ENCODE measurements around the gene ZNF329. TPM values are rescaled to one million over a fixed set of nuclear protein-coding genes. Genes with fewer than 3 reads are reported as not detected.

Gene ZNF329
- total and polyA plus RNA-seq, 2 of the 13 experiments (the other 11 are each of a cell fraction or from before 2014, with no cell fraction given) = 3.8 to 9.6 TPM

DNA sequence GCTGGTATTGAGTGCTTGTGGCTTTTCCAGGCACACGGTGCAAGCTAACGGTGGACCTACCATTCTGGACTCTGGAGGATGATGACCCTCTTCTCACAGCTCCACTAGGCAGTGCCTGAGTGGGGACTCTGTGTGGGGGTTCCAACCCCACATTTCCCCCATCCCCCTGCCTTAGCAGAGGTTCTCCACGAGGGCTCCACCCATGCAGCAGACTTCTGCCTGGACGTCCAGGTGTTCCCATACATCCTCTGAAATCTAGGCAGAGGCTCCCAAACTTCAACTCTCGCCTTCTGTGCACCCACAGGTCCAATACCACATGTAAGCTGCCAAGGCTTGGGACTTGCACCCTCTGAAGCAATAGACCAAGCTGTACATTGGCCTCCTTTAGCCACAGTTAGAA lies 27.2 kb downstream of the ZNF329 start:
- Histone ChIP-seq H3K4me3 (replicated peaks in 1 of 3; ENCODE audit: insufficient read depth in 1 of 3, low read depth in 2 of 3, low read length in 3 of 3) (no peak overlapping the region), H3K9me3 (ENCODE audit: low read length) (peaks cover 95% of the 10 kb centered on the region), H4K20me1 (ENCODE audit: insufficient read depth, low read length) (no peaks in the 10 kb centered on the region), H3K9ac (ENCODE audit: insufficient read depth, low read depth, low read length) (no peak overlapping the region), H2AFZ (ENCODE audit: low read length) (no peak overlapping the region), H3K79me2 (ENCODE audit: insufficient read depth, low read length) (no peaks in the 10 kb centered on the region), H3K4me1 (ENCODE audit: insufficient read depth, low read length) (no peaks in the 10 kb centered on the region), H3K27ac (ENCODE audit: extremely low read length, insufficient read depth, low read length) (no peak overlapping the region), H3K36me3 (replicated peaks in 1 of 2; ENCODE audit: control insufficient read depth in 1 of 2, insufficient read depth in 2 of 2, low read length in 2 of 2) (peaks cover 4 to 11% of the 10 kb centered on the region in 2 experiments; a peak in 3 of 5 replicates), H3K4me2 (ENCODE audit: low read depth, low read length) (no peak overlapping the region), H3K27me3 (ENCODE audit: control insufficient read depth in 1 of 2, insufficient read depth in 2 of 2, low read length in 2 of 2) (no peaks in the 10 kb centered on the region)
- ChIA-PET CTCF (ENCODE audit: low intra/inter-chr PET ratio, low total read pairs) (no interaction called here), POLR2A (no interaction called here)
- ATAC-seq (no peak), FAIRE-seq (no peak), DNase-seq (ENCODE audit: low spot score) (no peak)
- in situ Hi-C loops (cut with HindIII; ENCODE audit: extremely low pct_ligation_motif_present, low pct_unique_long_range_greater_than_20kb) = no loop called here
- no TSS peak for BruUV-seq (replicated peaks)
- intact Hi-C loops (cut with micrococcal nuclease; ENCODE audit: unreplicated experiment) = no loop called here
- 0% methylated on average over 2 of the region's 5 CpGs for WGBS (ENCODE audit: low lambda C conversion rate)
- TF ChIP-seq KDM6A (CRISPR knock-in tag; IDR thresholded peaks at IDR 0.05; ENCODE audit: low read depth) = no peak
- no peak for TF ChIP-seq ZIK1 (CRISPR knock-in tag; IDR thresholded peaks at IDR 0.05; ENCODE audit: borderline replicate concordance, low read depth)
- TF ChIP-seq ZNF30 (CRISPR knock-in tag; IDR thresholded peaks at IDR 0.05) = no peak
- TF ChIP-seq, protein P1, sequence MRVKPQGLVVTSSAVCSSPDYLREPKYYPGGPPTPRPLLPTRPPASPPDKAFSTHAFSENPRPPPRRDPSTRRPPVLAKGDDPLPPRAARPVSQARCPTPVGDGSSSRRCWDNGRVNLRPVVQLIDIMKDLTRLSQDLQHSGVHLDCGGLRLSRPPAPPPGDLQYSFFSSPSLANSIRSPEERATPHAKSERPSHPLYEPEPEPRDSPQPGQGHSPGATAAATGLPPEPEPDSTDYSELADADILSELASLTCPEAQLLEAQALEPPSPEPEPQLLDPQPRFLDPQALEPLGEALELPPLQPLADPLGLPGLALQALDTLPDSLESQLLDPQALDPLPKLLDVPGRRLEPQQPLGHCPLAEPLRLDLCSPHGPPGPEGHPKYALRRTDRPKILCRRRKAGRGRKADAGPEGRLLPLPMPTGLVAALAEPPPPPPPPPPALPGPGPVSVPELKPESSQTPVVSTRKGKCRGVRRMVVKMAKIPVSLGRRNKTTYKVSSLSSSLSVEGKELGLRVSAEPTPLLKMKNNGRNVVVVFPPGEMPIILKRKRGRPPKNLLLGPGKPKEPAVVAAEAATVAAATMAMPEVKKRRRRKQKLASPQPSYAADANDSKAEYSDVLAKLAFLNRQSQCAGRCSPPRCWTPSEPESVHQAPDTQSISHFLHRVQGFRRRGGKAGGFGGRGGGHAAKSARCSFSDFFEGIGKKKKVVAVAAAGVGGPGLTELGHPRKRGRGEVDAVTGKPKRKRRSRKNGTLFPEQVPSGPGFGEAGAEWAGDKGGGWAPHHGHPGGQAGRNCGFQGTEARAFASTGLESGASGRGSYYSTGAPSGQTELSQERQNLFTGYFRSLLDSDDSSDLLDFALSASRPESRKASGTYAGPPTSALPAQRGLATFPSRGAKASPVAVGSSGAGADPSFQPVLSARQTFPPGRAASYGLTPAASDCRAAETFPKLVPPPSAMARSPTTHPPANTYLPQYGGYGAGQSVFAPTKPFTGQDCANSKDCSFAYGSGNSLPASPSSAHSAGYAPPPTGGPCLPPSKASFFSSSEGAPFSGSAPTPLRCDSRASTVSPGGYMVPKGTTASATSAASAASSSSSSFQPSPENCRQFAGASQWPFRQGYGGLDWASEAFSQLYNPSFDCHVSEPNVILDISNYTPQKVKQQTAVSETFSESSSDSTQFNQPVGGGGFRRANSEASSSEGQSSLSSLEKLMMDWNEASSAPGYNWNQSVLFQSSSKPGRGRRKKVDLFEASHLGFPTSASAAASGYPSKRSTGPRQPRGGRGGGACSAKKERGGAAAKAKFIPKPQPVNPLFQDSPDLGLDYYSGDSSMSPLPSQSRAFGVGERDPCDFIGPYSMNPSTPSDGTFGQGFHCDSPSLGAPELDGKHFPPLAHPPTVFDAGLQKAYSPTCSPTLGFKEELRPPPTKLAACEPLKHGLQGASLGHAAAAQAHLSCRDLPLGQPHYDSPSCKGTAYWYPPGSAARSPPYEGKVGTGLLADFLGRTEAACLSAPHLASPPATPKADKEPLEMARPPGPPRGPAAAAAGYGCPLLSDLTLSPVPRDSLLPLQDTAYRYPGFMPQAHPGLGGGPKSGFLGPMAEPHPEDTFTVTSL (CRISPR knock-in tag; IDR thresholded peaks at IDR 0.05; ENCODE audit: borderline replicate concordance) = no peak
- no peak for TF ChIP-seq CEBPG (CRISPR knock-in tag; IDR thresholded peaks at IDR 0.05)
- TF ChIP-seq, protein P2, sequence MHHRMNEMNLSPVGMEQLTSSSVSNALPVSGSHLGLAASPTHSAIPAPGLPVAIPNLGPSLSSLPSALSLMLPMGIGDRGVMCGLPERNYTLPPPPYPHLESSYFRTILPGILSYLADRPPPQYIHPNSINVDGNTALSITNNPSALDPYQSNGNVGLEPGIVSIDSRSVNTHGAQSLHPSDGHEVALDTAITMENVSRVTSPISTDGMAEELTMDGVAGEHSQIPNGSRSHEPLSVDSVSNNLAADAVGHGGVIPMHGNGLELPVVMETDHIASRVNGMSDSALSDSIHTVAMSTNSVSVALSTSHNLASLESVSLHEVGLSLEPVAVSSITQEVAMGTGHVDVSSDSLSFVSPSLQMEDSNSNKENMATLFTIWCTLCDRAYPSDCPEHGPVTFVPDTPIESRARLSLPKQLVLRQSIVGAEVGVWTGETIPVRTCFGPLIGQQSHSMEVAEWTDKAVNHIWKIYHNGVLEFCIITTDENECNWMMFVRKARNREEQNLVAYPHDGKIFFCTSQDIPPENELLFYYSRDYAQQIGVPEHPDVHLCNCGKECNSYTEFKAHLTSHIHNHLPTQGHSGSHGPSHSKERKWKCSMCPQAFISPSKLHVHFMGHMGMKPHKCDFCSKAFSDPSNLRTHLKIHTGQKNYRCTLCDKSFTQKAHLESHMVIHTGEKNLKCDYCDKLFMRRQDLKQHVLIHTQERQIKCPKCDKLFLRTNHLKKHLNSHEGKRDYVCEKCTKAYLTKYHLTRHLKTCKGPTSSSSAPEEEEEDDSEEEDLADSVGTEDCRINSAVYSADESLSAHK (CRISPR knock-in tag; IDR thresholded peaks at IDR 0.05; ENCODE audit: borderline replicate concordance) = no peak
- TF ChIP-seq ZNF572 (CRISPR knock-in tag; IDR thresholded peaks at IDR 0.05) = no peak
- no peak for TF ChIP-seq SSRP1 (CRISPR knock-in tag; IDR thresholded peaks at IDR 0.05)
- TF ChIP-seq JUND (CRISPR knock-in tag; IDR thresholded peaks at IDR 0.05) = no peak
- no peak for TF ChIP-seq SPEN (CRISPR knock-in tag; IDR thresholded peaks at IDR 0.05; ENCODE audit: low read depth)
- TF ChIP-seq, protein P3, sequence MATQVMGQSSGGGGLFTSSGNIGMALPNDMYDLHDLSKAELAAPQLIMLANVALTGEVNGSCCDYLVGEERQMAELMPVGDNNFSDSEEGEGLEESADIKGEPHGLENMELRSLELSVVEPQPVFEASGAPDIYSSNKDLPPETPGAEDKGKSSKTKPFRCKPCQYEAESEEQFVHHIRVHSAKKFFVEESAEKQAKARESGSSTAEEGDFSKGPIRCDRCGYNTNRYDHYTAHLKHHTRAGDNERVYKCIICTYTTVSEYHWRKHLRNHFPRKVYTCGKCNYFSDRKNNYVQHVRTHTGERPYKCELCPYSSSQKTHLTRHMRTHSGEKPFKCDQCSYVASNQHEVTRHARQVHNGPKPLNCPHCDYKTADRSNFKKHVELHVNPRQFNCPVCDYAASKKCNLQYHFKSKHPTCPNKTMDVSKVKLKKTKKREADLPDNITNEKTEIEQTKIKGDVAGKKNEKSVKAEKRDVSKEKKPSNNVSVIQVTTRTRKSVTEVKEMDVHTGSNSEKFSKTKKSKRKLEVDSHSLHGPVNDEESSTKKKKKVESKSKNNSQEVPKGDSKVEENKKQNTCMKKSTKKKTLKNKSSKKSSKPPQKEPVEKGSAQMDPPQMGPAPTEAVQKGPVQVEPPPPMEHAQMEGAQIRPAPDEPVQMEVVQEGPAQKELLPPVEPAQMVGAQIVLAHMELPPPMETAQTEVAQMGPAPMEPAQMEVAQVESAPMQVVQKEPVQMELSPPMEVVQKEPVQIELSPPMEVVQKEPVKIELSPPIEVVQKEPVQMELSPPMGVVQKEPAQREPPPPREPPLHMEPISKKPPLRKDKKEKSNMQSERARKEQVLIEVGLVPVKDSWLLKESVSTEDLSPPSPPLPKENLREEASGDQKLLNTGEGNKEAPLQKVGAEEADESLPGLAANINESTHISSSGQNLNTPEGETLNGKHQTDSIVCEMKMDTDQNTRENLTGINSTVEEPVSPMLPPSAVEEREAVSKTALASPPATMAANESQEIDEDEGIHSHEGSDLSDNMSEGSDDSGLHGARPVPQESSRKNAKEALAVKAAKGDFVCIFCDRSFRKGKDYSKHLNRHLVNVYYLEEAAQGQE (IDR thresholded peaks at IDR 0.05; ENCODE audit: borderline replicate concordance in 1 of 2, low read depth in 1 of 2, low read length in 2 of 2) = no peak
- TF ChIP-seq TBP (CRISPR knock-in tag; IDR thresholded peaks at IDR 0.05) = no peak
- no peak for TF ChIP-seq TCF7L2 (IDR thresholded peaks at IDR 0.05; ENCODE audit: low read depth, low read length)
- TF ChIP-seq MEIS2 (CRISPR knock-in tag; IDR thresholded peaks at IDR 0.05) = no peak
- TF ChIP-seq KDM3A (CRISPR knock-in tag; IDR thresholded peaks at IDR 0.05; ENCODE audit: low read depth) = no peak
